Mesothelial cell of epicardium (in vitro differentiated cells): ENCODE measurements around the gene STXBP1. TPM values are rescaled to one million over a fixed set of nuclear protein-coding genes. Genes with fewer than 3 reads are reported as not detected.
"Not testable (repeated sequence)": the region's sequence is repeated elsewhere in the genome, so short reads cannot be mapped to it uniquely, and the experiment has no call there.

Source experiments
- DNase-seq, 2 experiments: peaks; one replicate each; pipeline ENCODE4 v3.0.0; 2021; ENCODE audit warnings: low spot score in 2 of 2; ENCODE audit not compliant: unreplicated experiment in 2 of 2
- H3K27ac Mint-ChIP-seq: 2 replicates; pipeline ENCODE4 v1.8.0; 2021; ENCODE audit warnings: mixed read lengths
- H3K27me3 Mint-ChIP-seq: 2 replicates; pipeline ENCODE4 v1.8.0; 2021; ENCODE audit warnings: low read depth, mixed read lengths
- H3K36me3 Mint-ChIP-seq: 2 replicates; pipeline ENCODE4 v1.8.0; 2021; ENCODE audit warnings: mixed read lengths
- H3K4me1 Mint-ChIP-seq: 2 replicates; pipeline ENCODE4 v1.8.0; 2021; ENCODE audit warnings: mixed read lengths
- H3K4me3 Mint-ChIP-seq: 2 replicates; pipeline ENCODE4 v1.8.0; 2021; ENCODE audit warnings: mild to moderate bottlenecking, moderate library complexity, mixed read lengths
- H3K9me3 Mint-ChIP-seq: 2 replicates; pipeline ENCODE4 v1.8.0; 2021; ENCODE audit warnings: mixed read lengths
- total RNA-seq: library from RNA; stranded (reverse); gene quantifications from 3 replicates; pipeline ENCODE4 v1.2.1, GENCODE V29; 2021
- TF ChIP-seq, protein P1 (sequence below): fragments of 200-600 bp; sonication (generic); IDR thresholded peaks from one replicate; pipeline ENCODE4 v1.5.0; 2021; ENCODE audit warnings: antibody characterized with exemption; ENCODE audit not compliant: unreplicated experiment

Gene STXBP1
- total RNA-seq, 1 donor from 2014 or later: 105 TPM

DNA sequence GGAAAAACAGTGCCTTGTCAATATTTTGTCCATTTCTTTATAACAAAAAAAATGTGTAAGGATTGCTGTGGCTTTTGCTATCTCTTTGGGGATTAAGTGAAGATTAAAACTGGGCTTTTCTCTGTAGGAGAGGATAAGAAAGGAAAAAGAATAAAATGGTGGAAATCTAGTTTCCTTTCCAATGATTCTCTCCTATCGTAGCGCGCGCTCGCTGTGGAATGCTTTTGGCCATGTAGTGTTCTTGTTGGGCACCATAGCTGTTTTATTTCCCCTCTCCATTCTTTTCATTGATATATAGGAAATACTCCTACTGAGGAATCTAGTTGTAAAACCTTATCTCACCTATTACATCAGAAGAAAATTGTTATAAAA lies 1.5 kb downstream of the STXBP1 start:
- Mint-ChIP-seq H3K27me3 (no peaks in the 10 kb centered on the region), H3K36me3 (no peaks in the 10 kb centered on the region), H3K4me3 (peak overlapping the region; percentile 87), H3K4me1 (peaks cover 28% of the 10 kb centered on the region), H3K9me3 (no peaks in the 10 kb centered on the region), H3K27ac (peak overlapping the region; percentile 81)
- no peak for DNase-seq
- TF ChIP-seq, protein P1, sequence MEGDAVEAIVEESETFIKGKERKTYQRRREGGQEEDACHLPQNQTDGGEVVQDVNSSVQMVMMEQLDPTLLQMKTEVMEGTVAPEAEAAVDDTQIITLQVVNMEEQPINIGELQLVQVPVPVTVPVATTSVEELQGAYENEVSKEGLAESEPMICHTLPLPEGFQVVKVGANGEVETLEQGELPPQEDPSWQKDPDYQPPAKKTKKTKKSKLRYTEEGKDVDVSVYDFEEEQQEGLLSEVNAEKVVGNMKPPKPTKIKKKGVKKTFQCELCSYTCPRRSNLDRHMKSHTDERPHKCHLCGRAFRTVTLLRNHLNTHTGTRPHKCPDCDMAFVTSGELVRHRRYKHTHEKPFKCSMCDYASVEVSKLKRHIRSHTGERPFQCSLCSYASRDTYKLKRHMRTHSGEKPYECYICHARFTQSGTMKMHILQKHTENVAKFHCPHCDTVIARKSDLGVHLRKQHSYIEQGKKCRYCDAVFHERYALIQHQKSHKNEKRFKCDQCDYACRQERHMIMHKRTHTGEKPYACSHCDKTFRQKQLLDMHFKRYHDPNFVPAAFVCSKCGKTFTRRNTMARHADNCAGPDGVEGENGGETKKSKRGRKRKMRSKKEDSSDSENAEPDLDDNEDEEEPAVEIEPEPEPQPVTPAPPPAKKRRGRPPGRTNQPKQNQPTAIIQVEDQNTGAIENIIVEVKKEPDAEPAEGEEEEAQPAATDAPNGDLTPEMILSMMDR: no peak

DNA sequence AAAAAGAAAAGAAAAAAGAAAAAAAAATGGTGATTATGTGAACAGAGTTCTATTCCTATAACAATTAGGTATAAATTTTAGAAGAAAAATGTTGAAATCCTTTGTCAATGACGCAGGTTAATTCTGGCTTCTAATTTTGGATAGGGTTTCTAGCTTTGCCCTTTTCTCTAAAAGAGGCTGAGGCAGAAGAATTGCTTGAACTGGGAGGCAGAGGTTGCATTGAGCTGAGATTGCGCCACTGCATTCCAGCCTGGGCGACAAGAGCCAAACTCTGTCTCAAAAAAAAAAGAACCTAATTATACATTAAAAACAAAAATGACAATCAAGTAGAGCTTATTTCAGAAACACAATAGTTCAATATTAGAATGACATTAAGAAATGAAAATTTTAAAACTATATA lies 2.9 kb downstream of the STXBP1 start:
- no peak overlapping the region for H3K27ac Mint-ChIP-seq
- DNase-seq: no peak
- H3K9me3 Mint-ChIP-seq: no peaks in the 10 kb centered on the region
- H3K27me3 Mint-ChIP-seq: no peaks in the 10 kb centered on the region
- H3K4me1 Mint-ChIP-seq: peaks cover 21% of the 10 kb centered on the region
- no peaks in the 10 kb centered on the region for H3K36me3 Mint-ChIP-seq
- TF ChIP-seq, protein P1: no peak
- no peak overlapping the region for H3K4me3 Mint-ChIP-seq

DNA sequence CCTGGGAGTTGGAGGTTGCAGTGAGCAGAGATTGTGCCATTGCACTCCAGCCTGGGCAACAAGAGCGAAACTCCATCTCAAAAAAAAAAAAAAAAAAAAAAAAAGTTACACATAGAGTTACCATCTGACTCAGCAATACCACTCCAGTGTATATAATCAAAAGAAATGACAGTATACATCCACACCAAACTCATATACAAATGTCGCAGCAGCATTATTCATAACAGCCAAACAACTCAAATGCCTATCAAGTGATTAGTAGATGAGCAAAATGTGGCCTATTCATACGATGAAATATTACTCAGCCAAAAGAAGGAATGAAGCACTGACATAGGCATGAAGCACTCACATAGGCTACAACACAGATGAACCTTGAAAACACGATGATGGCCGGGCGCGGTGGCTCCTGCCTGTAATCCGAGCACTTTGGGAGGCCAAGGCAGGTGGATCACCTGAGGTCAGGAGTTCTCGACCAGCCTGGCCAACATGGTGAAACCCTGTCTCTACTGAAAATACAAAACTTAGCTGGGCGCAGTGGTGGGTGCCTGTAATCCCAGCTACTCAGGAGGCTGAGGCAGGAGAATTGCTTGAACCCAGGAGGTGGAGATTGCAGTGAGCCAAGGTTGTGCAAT lies 9.4 kb downstream of the STXBP1 start:
- H3K27me3 Mint-ChIP-seq, DNase-seq, H3K9me3 Mint-ChIP-seq, H3K4me1 Mint-ChIP-seq, H3K4me3 Mint-ChIP-seq, H3K27ac Mint-ChIP-seq, H3K36me3 Mint-ChIP-seq: not testable (repeated sequence)

DNA sequence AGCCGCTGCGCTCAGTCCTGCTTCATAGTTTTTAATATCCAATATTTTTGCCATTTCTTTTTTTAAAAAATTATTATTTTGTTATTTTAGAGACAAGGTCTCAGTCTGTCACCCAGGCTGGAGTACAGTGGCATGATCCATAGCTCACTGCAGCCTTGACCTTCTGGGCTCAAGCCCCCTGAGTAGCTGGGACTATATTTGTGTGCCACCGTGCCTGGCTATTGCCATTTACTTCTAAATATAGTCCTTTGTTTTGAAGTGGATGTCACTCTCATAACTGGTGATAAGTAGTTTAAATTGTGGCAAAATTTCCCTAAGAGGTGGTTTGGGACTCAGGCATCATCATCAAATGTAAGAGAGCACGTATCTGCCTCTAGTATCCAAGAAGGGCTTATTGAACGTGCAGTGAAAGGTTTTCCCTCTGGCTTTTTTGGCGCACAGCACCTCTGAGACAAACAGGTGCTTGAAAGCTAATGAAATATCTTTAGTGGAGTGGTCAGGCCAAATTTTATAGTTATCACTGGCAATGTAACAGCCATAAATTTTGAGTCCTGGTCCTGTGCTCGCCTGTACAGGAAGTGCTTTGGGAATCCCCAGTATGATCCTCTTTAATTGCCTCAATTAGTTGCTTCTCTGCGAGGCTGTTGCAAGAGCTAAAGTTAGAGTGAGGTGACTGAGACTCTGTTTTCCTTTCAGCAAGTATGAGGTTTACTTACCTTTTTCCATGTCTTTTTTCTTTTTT lies 14.8 kb downstream of the STXBP1 start:
- no peak overlapping the region for H3K27ac Mint-ChIP-seq
- DNase-seq: no peak
- H3K4me1 Mint-ChIP-seq: peaks cover 23% of the 10 kb centered on the region
- H3K4me3 Mint-ChIP-seq: no peak overlapping the region
- peaks cover 10% of the 10 kb centered on the region for H3K36me3 Mint-ChIP-seq
- TF ChIP-seq, protein P1: no peak
- H3K27me3 Mint-ChIP-seq: no peaks in the 10 kb centered on the region
- H3K9me3 Mint-ChIP-seq: no peaks in the 10 kb centered on the region

DNA sequence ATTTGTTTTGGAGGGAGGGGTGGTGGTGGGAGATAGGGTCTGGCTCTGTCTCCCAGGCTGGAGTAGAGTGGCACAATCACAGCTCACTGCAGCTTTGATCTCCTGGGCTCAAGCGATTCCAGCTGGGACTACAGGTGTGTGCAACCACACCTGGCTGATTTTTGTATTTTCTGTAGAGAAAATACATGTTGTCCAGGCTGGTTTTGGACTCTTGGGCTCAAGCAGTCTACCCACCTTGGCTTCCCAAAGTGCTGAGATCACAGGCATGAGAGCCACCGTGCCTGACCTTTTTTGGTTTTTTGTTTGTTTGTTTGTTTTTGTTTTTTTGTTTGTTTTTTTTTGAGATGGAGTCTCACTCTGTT lies 15.4 kb downstream of the STXBP1 start:
- peaks cover 10% of the 10 kb centered on the region for H3K36me3 Mint-ChIP-seq
- TF ChIP-seq, protein P1: no peak
- no peaks in the 10 kb centered on the region for H3K9me3 Mint-ChIP-seq
- H3K27me3 Mint-ChIP-seq: no peaks in the 10 kb centered on the region
- H3K27ac Mint-ChIP-seq: no peak overlapping the region
- no peak overlapping the region for H3K4me3 Mint-ChIP-seq
- no peak for DNase-seq
- peaks cover 21% of the 10 kb centered on the region for H3K4me1 Mint-ChIP-seq

DNA sequence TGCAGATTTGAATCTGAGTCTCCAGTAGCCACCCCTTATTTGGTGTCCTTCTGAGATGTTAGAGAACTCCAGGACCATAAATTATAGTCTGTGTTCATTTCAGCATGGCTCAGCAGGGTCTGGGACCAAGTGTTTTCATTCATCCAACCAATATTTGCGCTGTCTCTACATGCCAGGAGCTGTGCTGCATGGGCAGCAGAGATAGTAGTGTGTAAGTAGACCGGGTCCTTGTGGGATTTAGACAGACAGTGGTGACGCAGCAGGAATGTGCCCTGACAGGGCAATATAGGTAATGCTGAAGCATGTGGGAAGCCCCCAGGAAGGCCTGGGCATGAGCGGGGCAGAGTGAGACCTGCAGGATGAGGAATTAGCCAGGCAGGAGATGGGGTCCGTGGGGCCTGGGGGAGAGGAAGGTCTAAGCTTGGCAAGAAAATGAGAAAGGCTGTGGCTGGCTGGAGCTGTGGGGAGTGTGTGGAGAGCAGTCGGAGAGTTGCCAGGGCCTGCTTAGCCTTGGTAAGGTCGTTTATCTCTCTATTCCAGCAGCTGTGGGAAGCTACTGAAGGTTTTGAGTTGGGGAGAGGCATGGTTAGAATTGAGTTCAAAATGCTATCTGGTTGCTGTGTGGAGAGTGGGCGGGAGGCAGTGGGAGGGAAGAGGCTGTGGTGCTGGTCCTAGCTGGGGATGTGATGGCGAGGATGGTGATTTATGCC lies 16.8 kb downstream of the STXBP1 start:
- Mint-ChIP-seq H3K27me3 (no peaks in the 10 kb centered on the region), H3K27ac (peak overlapping the region; percentile 65), H3K4me1 (peaks cover 32% of the 10 kb centered on the region), H3K36me3 (peaks cover 10% of the 10 kb centered on the region), H3K9me3 (no peaks in the 10 kb centered on the region), H3K4me3 (no peak overlapping the region)
- TF ChIP-seq, protein P1: no peak
- DNase-seq: no peak
